Measurements from ENCODE around the gene CTSH.

DNA sequence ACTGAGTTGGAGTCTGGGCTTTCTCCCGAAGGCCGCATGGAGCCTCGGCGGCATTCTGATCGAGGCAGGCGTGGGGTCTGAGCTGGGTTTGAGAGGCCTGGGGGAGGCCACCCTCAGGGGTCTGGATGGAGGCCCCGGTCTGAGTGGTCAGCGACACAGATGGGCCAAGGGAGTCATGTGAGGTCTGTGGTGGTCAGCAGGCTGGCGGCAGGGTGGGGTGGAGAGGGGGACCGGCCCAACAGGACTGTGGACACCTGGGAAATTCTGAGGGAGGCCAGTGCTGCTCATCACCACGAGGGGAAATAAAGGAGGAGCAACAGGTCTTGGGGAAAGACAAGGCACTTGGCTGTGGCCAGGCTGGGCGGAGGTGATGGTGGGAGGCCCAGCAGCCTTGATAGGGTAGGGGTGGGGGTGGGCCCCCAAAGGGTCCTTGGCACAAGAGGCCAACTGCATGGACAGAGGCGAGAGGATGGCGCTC, 16.2 kb downstream of the CTSH start:
- TF ChIP-seq ZBTB7A (IDR thresholded peaks at IDR 0.05; ENCODE audit: low read depth) (no peak), EP300 (IDR thresholded peaks at IDR 0.05; ENCODE audit: borderline replicate concordance) (no peak), RAD21 (IDR thresholded peaks at IDR 0.05; ENCODE audit: low read depth) (no peak), CREB1 (IDR thresholded peaks at IDR 0.05; ENCODE audit: low read depth) (no peak), EGR1 (IDR thresholded peaks at IDR 0.05) (no peak), TAF1 (IDR thresholded peaks at IDR 0.05; ENCODE audit: low read depth) (no peak), YY1 (IDR thresholded peaks at IDR 0.05; ENCODE audit: low read depth) (no peak), CEBPB (IDR thresholded peaks at IDR 0.05) (no peak), NFIC (IDR thresholded peaks at IDR 0.05) (no peak), TEAD4 (IDR thresholded peaks at IDR 0.05) (no peak), FOXM1 (IDR thresholded peaks at IDR 0.05; ENCODE audit: borderline replicate concordance, low read depth) (no peak)
- TF ChIP-seq, protein P1, sequence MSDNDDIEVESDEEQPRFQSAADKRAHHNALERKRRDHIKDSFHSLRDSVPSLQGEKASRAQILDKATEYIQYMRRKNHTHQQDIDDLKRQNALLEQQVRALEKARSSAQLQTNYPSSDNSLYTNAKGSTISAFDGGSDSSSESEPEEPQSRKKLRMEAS (IDR thresholded peaks at IDR 0.05) = no peak
- TF ChIP-seq, protein P2, sequence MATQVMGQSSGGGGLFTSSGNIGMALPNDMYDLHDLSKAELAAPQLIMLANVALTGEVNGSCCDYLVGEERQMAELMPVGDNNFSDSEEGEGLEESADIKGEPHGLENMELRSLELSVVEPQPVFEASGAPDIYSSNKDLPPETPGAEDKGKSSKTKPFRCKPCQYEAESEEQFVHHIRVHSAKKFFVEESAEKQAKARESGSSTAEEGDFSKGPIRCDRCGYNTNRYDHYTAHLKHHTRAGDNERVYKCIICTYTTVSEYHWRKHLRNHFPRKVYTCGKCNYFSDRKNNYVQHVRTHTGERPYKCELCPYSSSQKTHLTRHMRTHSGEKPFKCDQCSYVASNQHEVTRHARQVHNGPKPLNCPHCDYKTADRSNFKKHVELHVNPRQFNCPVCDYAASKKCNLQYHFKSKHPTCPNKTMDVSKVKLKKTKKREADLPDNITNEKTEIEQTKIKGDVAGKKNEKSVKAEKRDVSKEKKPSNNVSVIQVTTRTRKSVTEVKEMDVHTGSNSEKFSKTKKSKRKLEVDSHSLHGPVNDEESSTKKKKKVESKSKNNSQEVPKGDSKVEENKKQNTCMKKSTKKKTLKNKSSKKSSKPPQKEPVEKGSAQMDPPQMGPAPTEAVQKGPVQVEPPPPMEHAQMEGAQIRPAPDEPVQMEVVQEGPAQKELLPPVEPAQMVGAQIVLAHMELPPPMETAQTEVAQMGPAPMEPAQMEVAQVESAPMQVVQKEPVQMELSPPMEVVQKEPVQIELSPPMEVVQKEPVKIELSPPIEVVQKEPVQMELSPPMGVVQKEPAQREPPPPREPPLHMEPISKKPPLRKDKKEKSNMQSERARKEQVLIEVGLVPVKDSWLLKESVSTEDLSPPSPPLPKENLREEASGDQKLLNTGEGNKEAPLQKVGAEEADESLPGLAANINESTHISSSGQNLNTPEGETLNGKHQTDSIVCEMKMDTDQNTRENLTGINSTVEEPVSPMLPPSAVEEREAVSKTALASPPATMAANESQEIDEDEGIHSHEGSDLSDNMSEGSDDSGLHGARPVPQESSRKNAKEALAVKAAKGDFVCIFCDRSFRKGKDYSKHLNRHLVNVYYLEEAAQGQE (IDR thresholded peaks at IDR 0.05; ENCODE audit: low read depth) = no peak
- TF ChIP-seq, protein P3, sequence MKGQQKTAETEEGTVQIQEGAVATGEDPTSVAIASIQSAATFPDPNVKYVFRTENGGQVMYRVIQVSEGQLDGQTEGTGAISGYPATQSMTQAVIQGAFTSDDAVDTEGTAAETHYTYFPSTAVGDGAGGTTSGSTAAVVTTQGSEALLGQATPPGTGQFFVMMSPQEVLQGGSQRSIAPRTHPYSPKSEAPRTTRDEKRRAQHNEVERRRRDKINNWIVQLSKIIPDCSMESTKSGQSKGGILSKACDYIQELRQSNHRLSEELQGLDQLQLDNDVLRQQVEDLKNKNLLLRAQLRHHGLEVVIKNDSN (IDR thresholded peaks at IDR 0.05) = no peak
